IPS DF 19.7 (cell line): ENCODE results near the gene NDUFS6.
"Not testable (repeated sequence)": the region's sequence is repeated elsewhere in the genome, so short reads cannot be mapped to it uniquely, and the experiment has no call there.

Experiments
- DNase-seq: peaks from one replicate; pipeline ENCODE4 v3.0.0-alpha.2; 2013; ENCODE audit warnings: low read depth, low spot score

Gene NDUFS6

GRCh38 chr5:1815881-1816292 is 14.7 kb downstream of the NDUFS6 start:
- no peak for DNase-seq

GRCh38 chr5:1816495-1817089 is 15.4 kb downstream of the NDUFS6 start:
- not testable (repeated sequence) for DNase-seq

GRCh38 chr5:1817261-1818043 is 16.2 kb downstream of the NDUFS6 start:
- DNase-seq: no peak

- no peak for DNase-seq
Measured at GRCh38 chr5:1818784-1819183, 17.6 kb downstream of the NDUFS6 start.

GRCh38 chr5:1819458-1819857 is 18.3 kb downstream of the NDUFS6 start:
- no peak for DNase-seq

- DNase-seq: no peak
Measured at GRCh38 chr5:1820381-1820780, 19.2 kb downstream of the NDUFS6 start.

GRCh38 chr5:1820926-1821325 is 19.7 kb downstream of the NDUFS6 start:
- DNase-seq: no peak

- DNase-seq: no peak
Measured at GRCh38 chr5:1821862-1822261, 20.7 kb downstream of the NDUFS6 start.

GRCh38 chr5:1823381-1824034 is 22.3 kb downstream of the NDUFS6 start:
- DNase-seq: no peak

- DNase-seq: no peak
Measured at GRCh38 chr5:1824109-1824821, 23.1 kb downstream of the NDUFS6 start.

- no peak for DNase-seq
Measured at GRCh38 chr5:1824903-1825841, 24.0 kb downstream of the NDUFS6 start.

GRCh38 chr5:1826235-1826980 is 25.2 kb downstream of the NDUFS6 start:
- no peak for DNase-seq

- DNase-seq: no peak
Measured at GRCh38 chr5:1827025-1827885, 26.0 kb downstream of the NDUFS6 start.

- DNase-seq: no peak
Measured at GRCh38 chr5:1827886-1828397, 26.7 kb downstream of the NDUFS6 start.

- no peak for DNase-seq
Measured at GRCh38 chr5:1830571-1831228, 29.5 kb downstream of the NDUFS6 start.

GRCh38 chr5:1831257-1831656 is 30.1 kb downstream of the NDUFS6 start:
- DNase-seq: no peak

- no peak for DNase-seq
Measured at GRCh38 chr5:1831677-1832313, 30.6 kb downstream of the NDUFS6 start.
